HT1080 (cell line): ENCODE measurements around the gene TMPRSS9. TPM values are rescaled to one million over a fixed set of nuclear protein-coding genes. Genes with fewer than 3 reads are reported as not detected.

ENCODE experiments used
- DNase-seq: peaks from one replicate; pipeline ENCODE4 v3.0.0-alpha.2; 2015; ENCODE audit warnings: low read depth
- total RNA-seq: library from RNA; depleted of rRNA; stranded (reverse); fragments of >200 nt; shearing (Covaris generic); gene quantifications from 2 replicates; pipeline ENCODE4 v1.2.3, GENCODE V29; 2014

Gene TMPRSS9
- total RNA-seq, 1 experiment from 2014 or later, result not detected

DNA sequence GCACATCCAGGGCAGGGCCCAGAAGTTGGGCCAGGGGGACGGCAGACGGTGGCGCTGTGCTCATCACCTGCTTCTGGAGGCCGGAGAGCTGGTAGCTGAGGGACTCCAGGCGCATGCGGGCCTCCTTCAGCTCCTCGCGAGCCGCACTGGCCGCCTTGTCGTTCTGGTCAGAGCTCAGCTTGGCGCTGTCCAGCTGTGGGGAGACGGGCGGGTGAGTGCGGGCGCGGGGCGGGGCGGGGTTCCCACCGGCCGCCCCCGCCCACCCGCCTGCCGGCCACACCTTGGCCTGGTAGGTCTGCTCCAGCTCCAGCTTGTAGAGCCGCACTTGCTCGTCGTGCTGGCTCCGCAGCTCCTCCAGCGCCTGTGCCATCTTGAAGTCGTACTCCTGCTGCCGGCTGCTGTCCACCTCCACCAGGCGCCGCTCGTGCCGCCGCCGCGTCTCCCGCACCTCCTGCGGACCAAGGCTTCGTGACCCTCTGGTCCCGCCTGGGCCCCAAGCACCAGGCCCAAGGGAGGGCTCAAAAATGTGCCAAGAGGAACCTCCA lies 74.7 kb downstream of the TMPRSS9 start:
- no peak for DNase-seq

- no peak for DNase-seq
Observed at GRCh38 chr19:2436384-2436783, 76.3 kb downstream of the TMPRSS9 start.

DNA sequence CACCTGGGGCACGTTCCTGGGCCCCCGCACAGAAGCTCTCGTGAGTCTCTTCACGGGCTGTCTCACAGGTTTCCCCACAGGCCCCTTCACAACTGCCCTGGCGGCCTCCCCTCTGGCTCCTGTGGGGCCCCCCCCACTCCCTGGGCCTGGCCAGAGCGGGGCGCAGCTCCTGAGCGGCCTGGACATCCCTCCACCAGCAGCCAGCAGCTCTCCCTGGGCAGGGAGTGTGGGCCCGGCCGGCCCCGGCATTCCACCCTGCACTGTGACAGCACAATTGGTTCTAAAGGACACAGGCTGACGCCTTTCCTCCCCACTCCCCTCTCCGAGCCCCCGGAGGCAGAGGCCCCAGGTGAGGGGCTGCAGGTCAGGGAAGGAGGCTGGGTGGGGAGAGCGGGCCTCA lies 76.9 kb downstream of the TMPRSS9 start:
- no peak for DNase-seq

DNA sequence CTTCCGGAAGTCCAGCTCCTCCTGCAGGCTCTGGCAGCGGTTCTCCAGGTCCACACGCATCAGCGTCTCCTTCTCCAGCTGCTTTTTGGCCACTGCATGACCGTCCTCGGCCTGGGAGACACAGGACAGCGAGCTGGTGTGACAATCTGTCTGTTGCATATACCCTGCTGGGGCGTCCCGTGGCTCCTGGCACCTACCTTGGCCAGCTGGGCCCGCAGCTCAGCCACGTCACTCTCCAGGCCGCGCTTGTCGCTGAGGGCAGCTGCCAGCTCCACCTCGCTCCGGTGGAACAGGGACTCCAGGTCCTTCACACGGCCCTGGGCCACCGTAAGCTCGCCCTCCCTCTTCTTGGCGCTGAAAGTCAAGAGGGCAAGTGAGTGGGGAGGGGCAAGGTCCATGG lies 78.1 kb downstream of the TMPRSS9 start:
- DNase-seq, result no peak

DNA sequence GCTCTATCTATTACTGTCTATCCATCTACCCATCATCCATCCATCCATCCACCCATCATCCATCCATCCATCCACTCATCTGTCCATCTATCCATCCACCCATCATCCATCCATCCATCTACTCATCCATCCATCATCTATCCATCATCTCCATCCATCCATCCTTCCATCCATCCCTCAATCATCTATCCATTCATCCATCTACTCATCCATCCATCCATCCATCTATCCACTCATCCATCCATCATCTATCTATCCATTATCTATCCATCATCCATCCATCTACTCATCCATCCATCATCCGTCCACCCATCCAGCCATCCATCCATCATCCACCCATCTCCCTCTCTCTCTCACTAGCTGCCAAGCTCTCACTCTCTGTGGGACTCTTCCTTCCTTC lies 80.5 kb downstream of the TMPRSS9 start:
- DNase-seq, result no peak

- DNase-seq, result no peak
Observed at GRCh38 chr19:2441096-2441752, 81.2 kb downstream of the TMPRSS9 start.

DNA sequence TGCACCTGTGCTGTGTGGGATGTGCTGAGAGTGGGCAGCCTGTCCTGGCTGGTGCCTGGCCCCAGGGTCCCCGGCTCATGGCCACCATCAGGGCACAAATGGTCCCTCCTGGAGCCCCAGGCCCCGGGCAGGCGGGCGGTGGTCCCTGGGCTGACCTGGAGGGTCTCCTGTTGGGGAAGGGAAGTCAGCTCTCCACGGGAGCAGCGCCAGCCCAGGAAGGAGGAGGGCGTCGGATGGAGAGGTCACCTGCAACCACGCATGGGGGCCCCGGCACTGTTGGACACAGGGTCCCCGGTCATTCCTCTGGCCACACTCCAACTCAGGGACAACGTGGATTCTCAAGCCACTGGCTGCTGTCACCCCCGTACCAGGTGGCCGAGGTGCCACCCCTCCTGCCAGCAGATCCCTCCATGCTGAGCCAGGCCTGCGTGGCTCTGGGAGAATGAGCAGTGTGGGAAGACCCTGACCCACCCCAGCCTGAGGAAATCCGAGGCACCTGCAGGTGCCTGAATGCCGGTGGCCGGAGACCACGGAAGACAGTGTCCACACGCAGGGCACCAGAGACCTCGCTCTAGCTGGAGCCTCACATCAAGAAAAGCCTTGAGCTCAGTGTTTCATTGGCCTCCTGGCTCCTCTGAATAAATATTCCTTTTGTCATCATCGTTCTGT lies 83.2 kb downstream of the TMPRSS9 start:
- DNase-seq, result no peak

DNA sequence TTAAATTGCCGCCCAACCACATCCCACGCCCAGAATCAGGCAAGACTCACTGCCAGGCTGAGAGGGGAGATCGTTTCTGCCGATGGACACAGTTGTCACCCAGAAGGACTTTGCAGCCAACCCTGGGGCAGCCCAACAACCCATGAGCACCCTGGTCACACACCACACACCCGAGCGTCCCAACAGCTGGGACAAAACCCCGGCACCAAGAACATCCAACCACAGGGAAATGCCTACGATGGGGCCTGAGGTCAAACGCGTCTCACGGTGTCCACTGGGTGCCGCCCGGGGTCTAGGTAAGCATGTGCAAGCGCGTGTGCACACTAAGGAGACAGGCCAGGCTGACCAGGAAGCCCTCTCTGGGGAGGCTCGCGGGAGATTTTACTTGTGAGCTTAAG lies 83.7 kb downstream of the TMPRSS9 start:
- DNase-seq, result no peak

- no peak for DNase-seq
Observed at GRCh38 chr19:2444251-2445002, 84.4 kb downstream of the TMPRSS9 start.

DNA sequence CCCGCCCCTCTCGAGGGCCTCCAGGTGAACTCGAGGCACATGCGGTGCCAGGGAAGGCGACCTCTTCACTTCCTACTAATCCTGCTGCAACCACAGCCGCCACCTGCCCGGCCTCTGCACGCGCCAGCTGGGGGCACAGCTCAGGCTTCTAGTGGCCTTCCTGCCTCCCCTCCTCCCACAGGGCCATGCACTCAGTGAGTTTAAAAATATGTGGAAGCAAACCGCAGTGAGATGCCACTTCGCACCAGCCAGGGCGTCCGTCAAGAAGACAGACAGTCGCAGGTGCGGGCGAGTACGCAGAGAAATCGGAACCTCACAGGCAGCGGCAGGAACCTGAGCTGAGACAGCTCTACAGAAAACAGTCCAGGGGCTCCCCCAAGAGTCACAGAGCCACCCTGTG lies 86.3 kb downstream of the TMPRSS9 start:
- DNase-seq, result no peak

- DNase-seq, result no peak
Observed at GRCh38 chr19:2449019-2449418, 89.0 kb downstream of the TMPRSS9 start.

DNA sequence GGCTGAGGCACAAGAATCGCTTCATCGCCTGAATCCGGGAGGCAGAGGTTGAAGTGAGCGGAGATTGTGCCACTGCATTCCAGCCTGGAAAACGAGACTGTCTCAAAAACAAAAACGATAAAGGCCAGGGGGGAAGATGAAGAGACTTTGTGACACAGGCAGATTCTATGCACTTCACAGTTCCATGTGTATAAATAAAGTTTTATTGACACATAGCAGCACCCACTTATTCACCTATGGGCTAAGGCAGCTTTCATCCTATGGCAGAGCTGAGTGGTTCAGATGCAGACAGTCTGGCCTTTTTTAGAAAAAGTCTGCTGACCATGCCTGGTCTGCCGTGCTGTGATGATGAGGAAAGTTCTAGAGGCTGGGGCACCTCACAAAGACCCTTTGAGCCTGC lies 91.1 kb downstream of the TMPRSS9 start:
- DNase-seq, result no peak

DNA sequence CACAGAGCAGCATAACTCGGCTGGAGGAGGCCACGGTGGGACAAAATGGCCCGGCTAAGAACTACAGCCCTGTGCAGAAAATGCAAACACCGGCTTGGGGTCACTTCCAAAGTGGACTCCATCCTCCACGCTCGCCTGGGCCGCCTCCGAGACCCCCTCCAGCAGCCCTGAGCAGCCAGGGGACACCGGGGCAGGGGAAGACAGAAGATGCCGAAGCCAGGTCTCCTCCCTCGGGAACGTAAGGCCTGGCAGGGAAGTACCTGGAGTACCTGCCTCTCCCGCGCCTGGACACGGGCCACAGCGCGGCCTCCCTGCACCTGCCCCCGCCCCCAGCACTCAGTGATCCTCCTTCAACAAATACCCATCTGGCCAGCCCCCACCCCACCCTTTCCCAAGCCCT lies 91.7 kb downstream of the TMPRSS9 start:
- no peak for DNase-seq

DNA sequence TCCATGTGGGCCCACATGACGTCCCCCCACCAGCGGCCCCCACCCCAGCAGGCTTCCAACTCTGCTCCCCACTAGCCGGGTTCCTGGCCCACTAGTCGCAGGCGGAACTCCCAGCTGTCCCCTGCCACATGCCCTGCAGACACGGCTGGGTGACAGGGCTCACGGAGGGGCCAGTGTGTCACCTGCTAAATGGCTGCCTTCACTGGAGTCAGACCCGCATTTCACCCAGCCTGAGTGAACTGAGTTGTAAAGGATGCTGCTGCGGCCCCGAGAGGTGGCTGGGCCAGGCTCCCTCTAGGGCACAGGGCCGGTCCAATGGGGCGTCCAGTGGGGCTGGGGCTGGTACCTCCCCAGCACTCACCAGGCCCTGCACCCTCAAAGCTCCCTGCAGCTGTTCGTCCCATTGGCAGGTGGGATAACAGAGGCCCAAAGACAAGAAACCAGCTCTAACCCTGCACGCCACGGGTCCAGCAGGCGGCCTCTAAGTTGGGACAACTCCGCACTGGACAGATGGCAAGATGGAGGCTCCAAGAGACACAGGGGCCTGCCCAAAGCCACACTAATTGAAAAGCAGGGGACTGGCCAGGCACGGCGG lies 93.5 kb downstream of the TMPRSS9 start:
- DNase-seq, result no peak

DNA sequence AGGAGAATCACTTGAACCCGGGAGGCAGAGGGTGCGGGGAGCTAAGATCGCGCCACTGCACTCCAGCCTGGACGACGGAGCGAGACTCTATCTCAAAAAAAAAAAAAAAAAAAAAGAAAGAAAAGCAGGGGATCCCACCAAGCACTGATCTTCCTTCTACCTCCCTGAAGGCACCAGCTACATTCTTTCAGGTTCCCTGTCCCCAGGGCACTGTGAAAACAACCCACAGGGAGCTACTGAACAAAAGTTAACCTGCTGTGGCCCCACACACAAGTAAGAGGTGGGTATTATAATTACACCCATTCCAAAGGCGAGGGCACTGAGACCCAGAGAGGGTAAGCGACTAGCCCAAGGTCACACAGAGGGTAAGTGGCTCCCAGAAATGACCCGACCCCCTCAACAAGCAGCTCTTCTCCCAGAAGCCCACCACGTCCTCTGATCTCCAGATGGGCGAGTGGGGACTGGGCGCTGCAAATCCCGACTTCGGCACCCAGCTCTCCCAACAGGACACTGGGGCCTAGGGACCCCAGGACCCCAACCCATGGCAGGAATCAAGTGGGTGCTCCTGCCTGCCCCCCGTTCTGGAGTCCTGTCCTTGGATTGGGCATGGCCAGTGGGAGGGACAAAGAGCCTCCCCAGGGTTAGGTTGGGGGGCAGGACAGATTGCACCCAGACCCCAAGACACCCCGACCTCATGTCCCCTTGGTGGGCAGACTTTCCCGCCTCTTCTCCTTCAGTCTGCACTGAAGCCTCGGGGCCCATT lies 94.3 kb downstream of the TMPRSS9 start:
- DNase-seq, result no peak

DNA sequence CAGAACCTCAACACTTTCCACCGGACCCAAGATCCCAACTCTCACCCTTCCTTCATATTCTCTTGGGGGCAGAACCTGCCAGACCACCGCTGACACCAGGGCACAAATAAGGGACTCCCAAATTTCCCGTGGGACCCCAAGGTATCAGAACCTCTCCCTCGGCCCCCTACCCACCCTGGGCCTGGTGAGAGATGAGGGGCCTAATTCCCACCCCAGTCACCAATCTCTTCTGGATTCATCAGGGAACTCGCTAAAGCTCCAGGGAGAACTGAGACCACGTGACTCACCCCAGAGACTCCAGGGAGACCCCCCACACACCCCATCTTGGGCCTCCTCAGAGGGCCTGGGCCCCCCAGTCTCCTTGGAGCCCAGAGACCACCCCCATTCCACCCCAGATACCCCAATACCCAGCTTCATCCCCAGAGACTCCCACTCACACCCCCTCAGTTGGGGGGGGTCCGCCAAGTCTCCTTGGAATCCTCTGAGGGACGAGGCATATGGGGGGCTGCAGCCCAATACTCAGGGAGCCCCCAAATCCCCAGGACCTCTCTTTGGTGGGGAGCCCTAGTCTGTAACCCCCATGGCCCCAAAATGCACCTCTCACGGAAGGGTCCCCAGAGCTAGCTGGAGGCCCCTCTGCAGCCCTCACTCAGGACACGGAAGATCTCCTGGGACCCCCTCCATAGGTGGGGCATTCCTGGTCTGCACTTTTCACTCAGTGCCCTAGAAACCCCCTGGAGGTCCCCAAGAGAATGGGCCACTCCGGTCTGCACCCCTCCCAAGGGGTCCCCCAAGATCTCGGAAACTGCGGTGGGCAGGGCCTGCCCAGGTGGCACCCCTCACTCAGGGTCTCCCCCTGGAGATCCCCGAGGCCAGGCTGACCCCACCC lies 95.1 kb downstream of the TMPRSS9 start:
- no peak for DNase-seq

- no peak for DNase-seq
Observed at GRCh38 chr19:2455851-2456570, 95.9 kb downstream of the TMPRSS9 start.

DNA sequence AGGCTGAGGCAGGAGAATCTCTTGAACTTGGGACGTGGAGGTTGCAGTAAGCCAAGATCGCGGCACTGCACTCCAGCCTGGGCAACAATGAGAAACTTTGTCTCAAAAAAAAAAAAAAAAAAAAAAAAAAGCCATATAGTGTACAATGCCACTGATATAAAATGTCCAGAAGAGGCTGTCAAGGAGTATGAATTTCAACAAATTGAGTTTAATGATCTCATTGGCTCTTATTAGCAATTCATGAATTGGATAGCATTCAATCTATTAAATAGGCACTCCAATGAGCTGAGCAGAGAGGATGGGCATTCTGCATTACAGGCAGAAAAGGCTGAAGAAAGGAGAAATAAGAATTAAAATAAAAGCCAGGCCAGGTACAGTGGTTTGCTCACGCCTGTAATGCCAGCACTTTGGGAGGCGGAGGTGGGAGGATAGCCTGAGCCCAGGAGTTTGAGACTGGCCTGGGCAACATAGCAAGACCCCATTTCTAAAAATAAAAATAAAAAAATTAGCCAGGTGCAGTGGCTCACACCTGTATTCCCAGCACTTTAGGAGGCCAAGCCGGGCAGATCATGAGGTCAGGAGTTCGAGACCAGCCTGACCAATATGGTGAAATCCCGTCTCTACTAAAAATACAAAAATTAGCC lies 97.5 kb downstream of the TMPRSS9 start:
- DNase-seq, result no peak

GRCh38 chr19:2458054-2458453 lies 98.0 kb downstream of the TMPRSS9 start:
- DNase-seq, result no peak
